HL-60/S4 (cell line): Measurements from ENCODE around the gene NHLH1.
"Not testable (repeated sequence)": the region's sequence is repeated elsewhere in the genome, so short reads cannot be mapped to it uniquely, and the experiment has no call there.

Experiments used
- in situ Hi-C: fragments of 300-500 bp; cut with MboI; formaldehyde crosslinking; loops from 2 replicates; pipeline ENCODE4 v1.14.3; 2022; ENCODE audit warnings: low sequenced_read_pairs

NHLH1 gene

DNA sequence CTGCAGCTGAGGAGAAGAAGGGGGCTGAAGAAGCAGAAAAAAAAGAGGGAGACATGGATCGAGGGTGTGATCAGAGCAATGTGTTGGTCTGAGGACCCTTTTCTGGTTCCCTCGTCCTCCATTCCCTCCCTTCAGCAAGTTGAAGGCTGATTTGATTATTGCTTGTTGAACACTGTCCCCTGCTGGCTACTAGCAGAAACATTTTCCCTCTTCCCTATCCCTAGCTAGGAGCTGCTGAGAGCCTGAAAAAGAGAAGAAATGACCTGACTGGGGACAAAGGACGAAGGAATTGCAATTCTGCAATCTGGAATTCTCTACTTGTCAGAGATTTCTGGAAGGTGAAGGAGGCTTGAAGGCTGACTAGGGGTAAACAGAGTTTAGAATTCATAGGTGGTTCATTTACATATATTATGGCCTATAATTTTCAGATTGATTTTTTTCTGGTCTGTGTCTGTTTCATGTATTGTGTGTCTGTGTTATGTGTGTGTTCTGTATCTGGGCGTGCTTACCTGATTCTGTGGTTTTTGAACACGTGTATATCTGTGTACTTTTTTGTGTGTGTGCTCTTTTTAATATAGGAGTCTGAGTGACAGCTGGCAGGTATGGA, 9.8 kb downstream of the NHLH1 start:
- in situ Hi-C loops: loop anchor here (10.0 kb wide), 1 partner anchor 282 kb away; the partner anchor contains the start of gene IGSF8

DNA sequence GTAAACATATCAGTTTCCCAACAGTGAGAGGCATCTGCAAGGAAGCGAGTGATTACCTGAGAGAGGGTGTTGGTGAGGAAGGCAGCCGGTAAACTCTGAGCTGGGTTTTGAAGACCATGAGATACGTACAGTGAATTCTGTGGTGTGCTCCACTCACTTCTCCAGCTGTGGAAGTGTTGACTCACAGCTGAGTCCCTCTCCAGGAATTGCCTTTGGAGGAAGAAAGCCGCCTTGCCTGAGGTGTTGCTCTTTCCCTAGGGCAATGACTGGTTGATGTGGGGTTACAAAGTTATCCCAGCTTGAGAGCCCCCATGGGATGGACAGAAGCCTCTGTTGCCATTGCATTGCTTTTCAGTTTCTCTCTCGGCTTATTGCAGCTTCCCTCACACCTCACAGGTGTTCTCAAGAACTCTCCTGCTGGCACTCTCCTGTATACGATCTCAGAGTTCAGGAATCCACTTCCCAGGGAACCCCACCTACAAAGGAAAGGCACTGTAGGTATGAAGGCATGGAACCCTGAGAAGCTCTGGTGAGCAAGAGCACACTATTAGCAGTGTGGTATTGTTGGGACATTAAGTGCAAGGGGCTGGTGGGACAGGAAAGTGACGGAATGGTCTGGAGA, 10.8 kb downstream of the NHLH1 start:
- in situ Hi-C loops: loop anchor here (10.0 kb wide), 1 partner anchor 283 kb away; the partner anchor contains the start of gene IGSF8

DNA sequence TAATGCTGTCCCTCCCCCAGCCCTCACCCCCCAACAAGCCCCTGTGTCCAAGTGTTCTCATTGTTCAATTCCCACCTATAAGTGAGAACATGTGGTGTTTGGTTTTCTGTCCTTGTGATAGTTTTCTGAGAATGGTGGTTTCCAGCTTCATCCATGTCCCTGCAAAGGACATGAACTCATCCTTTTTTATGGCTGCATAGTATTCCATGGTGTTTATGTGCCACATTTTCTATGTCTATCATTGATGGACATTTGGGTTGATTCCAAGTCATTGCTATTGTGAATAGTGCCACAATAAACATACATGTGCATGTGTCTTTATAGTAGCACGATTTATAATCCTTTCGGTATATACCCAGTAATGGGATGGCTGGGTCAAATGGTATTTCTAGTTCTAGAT, 17.9 kb downstream of the NHLH1 start:
- in situ Hi-C loops: not testable (repeated sequence)

DNA sequence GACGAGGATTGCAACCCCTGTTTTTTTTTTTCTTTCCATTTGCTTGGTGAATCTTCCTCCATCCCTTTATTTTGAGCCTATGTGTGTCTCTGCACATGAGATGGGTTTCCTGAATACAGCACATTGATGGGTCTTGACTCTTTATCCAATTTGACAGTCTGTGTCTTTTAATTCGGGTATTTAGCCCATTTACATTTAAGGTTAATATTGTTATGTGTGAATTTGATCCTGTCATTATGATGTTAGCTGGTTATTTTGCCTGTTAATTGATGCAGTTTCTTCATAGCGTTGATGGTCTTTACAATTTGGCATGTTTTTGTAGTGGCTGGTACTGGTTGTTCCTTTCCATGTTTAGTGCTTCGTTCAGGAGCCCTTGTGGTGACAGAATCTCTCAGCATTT, 21.5 kb downstream of the NHLH1 start:
- in situ Hi-C loops: not testable (repeated sequence)

DNA sequence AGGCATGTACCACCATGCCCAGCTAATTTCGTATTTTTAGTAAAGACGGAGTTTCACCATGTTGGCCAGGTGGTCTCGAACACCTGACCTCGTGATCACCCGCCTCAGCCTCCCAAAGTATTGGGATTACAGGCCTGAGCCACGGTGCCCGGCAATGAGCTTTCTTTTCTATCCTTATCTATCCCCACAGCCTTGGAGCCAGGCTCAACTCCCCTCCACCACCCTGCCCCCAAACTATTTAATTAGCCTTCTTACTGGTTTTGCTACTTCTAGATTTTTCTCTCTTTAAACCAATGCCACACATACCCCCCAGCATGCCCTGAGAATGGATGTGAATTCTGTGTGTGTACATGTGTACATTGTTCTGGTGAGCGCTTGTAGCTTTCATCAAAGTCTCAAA, 27.8 kb downstream of the NHLH1 start:
- in situ Hi-C loops: no loop called here

DNA sequence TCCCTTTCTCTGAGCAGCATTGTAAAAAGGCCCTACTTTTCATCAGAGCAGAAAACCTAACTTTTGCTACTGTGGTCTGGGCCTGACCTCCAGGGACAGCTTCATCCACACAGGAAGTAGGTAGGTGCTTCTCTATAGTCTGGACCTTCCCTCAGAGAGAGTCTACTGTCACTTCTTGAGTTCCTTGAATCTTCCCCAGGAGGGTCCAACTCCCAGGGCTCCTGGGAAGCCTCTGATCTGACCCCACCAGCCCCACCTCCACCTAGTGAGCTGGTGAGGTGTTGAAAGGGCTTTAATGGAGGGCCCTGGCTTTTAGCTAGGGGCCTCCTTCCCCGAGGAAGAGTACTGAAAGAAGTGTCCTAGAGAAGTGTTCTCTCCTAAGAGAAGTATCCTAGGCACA, 30.8 kb downstream of the NHLH1 start:
- in situ Hi-C loops: no loop called here

DNA sequence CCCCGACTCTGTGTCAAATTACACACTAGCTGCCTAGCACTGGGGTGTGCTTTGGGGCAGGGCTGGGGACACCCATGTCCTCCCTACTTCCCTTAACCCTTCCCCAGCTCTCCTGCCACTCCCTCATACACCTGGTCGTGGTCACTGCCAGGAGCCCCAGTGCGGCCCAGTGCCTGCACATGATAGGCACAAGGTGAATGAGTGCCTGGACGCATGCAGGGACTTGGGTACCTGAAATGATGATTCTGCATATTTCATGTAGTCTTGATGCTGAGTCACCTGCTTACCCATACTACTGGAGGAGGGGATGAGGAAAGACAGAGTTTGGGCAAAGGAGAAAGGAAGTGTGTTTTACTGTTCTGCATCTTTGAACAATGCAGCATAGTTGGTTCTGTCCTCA, 32.0 kb downstream of the NHLH1 start:
- in situ Hi-C loops: no loop called here

DNA sequence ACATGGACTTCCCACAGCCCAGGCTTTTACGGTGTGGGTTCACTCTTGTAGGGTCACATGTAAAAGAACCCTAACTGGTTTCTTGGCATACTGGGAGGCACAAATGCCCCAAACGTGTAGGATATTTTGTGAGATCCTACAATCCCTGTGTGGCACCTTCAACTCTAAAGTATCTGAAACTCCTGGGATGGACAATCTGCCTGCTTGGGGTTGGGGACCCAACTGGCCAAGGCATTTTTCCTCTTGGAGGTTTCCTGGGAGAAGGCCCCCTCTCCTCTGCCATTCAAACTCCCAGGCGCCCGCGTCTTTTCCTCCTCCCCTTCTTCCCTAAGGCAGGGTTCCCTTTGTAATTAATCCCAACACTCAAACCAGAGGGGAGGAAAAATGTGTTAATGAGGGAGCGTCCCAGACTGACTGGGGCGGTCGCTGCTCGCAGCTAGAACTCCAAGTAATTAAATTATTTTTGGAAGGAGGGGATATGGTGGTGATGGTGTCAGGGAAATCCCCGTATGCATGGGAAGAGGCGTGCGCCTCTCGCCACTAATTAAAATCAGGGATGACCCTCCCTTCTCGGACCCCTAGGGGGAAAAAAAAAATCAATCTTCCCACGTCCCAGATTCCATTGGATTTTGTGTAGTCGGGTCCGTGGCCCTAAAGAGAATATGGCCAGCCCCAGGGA, 32.8 kb downstream of the NHLH1 start:
- in situ Hi-C loops: no loop called here

DNA sequence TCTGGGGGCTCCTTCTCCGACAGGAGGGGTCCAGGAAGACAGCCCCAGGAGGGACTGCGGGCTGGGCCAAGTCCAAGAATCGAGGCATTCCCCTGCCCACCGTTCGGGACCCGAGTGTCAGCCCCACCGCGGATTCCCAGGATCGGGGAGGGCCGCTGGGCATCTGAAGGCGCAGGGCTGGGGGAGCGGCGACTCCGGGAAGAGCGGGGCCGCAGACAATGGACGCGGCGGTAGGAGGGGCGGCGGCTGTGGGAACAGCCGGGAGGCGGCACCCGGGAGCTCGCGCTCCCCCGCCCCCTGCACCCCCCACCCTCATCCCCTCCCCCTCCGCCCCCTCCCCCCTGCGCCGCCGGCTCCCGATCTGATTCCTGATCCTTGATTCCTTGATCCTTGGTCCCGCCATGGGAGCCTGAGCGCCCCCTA, 33.4 kb downstream of the NHLH1 start, which contains the start of gene VANGL2:
Gene VANGL2, plus strand, starts transcription at position 342 of the 423 bp plus-strand sequence. CDS start 15,274 bp downstream, outside the sequence.
- in situ Hi-C loops: no loop called here

DNA sequence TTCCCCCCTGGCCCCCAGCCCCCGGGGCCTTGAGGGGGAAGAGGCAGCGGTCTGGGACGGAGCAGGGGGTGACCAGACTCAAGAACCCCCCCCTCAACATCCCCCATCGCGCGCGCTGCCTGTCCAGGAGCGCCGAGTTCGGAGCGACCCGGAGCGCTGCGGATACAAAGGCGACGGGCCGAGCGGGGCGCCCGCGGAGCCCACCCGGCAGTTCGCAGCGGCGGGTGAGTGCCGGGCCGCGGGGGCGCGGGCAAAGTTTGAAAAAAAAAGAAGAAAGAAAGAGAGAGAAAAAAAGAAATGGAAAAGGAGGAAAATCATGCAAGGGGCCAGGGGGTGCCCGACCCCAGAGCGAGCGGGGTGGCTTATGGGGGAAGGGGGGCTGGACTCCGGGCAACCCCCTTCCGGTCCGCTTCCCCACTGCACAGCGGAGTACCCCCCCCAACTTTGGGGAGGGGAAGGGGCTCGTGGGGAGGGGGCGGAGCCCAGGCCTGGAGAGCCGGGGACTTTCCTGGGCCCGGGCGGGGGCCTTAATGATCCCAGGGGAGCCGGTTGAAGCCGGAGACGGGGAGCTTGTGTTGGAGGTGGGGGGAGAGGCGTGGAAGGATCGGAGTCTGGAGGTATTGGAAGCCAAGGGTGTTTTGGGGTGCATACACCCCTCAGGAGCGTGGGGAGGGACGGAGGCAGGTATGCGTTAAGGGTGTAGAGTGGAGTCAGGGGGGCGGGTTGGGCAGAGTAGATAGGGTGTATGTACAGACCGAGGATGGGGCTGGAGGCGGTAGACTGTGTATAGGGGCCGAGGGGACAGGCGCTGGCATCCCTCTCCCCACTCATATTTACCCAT, 34.0 kb downstream of the NHLH1 start:
- in situ Hi-C loops: no loop called here

DNA sequence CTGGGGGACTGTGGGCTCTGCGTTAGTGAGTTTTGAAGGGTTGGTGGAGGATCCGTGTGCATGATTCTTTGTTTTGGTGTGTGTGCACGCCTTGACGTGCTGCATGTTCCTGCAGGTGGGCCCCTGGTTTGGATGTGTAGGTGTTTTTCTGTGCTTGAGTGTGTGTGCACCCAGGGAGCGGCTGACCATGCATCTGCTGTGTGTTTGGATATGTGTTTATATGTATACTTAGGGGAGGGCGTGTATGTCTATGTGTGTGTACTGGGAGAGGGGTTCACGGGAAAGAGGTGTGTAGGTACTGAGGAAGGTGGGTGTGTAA, 34.6 kb downstream of the NHLH1 start:
- in situ Hi-C loops: no loop called here

DNA sequence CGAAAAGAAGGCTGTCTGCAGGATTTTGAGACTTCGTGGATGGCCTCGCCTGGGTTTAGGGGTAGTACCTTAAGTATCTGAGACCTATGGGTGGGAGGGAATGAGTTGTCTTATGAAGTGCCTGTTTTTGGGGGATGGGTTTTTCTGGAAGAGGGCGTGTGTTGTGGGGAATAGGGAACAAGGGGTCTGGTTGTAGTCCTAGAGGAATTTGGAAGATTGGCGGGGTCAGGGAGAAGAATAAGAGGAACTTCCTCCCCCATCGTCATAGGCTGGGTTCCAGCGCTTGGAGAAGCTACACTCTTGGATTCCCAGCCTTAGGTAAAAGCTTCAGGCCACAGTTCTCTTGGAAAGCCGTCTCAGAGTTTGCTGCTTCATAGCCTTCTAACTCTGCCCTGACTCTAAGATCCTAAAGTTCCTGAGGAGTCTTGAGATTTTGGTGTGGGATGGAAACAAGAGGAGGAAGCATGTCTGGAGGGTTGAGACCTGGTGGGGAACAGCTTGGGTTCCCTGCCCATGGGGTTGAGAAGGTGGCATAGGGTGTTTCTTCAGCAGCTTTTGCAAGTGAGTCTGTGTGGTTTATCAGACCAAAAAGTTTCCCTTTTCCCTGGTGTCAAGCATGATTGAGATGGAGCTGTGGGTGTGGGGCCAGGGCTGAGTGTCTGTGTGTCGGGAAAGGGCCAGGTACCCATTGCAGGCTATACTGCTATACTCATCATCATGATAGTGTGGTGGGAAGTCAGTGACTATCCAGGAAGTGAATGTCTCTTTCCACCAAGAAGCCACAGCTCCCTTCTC, 35.3 kb downstream of the NHLH1 start:
- in situ Hi-C loops: no loop called here

DNA sequence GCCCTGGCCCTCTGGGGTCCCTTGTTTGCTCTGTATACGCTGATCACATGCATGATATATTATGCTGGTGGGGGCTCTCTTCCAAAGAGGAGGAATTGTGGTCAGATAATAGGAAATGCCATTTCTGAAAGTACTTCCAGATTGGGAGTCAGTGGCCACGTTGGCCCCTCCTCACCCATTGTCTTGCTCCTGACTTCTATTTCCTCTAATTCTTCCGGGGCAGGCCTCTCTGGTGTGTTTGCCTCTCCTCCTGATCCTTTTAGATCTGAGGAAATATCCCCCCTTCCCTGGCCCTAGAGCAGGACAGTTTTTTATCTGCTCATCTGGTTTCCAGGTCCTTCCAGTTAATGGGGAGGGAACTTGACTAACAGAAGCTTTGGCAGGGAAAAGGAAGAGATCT, 36.4 kb downstream of the NHLH1 start:
- in situ Hi-C loops: no loop called here

DNA sequence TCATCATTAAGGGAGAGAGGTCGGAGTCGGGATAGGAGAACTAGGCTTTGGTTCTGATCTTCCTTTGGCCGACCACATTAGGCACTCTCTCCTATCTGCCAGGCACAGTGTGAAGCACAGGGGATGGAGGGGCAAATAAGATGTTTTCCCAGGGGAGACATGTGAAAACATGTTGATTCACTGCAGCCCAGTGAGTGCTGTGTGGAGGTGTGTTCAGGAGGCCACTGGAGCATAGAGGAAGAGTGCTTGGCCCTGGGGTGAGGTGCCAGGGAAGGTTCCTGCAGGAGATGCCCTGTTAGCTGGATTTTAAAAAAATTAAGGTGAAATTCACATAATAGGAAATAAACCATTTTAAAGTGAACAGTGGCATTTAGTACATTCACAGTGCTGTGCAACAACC, 37.2 kb downstream of the NHLH1 start:
- in situ Hi-C loops: no loop called here

DNA sequence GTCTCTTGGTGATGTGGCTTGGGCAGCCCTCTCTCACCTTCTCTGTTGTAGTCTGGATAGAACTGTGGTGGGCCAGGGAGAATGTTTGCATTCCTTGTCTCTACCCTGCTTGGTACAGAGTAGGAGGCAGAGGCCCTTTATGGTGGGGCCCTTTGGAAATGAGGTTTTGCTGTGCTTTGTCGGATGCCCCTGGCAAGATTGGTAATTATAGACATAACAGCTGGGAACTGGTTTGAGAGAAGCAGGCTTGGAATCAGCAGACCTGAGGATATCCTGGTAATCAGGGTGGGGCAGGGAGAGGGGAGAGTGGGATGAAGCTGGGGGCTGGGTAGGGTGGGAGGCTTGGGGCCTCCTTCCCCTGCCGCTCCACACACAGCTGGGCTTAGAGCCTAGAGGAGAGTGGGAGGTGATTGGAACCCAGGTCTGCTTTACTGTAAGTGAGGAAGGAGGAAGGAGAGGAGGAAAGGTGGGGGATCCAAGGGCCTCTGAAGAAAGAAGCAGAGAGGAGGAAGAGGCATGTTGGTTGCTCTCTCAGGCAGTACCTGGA, 38.5 kb downstream of the NHLH1 start:
- in situ Hi-C loops: no loop called here

DNA sequence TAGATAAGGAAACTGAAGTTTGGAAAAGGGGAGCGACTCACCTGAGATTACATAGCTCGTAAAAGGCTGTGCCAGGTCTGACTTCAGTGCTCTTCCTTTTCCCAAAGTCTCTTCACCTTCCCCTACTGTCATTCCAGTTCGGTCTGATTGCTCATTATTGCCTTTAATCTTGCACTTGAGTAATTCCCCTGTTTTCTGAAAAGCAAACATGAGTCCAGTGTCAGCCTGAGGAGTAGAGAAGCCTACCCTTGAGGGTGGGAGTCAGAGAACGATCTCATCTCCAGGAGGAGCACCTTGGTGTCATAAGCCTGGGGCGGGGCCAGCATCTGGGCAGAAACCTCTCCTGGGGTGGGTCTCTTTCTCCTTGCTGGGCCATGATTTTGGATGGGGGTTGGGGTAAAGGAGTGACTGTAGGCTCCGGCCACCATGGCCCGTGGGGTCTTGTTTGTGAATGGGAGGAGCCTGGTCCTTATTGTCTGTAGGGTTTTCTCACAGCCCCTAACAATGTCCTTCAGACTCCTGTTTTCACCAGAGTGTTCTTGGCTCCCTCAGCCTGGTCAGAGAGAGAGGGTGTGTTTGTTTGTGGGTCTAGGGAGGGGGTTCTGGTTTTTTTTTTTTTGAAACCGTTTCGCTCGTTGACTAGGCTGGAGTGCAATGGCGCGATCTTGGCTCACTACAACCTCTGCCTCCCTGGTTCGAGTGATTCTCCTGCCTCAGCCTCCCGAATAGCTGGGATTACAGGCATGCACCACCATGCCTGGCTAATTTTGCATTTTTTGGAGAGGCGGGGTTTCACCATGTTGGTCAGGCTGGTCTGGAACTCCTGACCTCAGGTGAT, 39.5 kb downstream of the NHLH1 start:
- in situ Hi-C loops: no loop called here

DNA sequence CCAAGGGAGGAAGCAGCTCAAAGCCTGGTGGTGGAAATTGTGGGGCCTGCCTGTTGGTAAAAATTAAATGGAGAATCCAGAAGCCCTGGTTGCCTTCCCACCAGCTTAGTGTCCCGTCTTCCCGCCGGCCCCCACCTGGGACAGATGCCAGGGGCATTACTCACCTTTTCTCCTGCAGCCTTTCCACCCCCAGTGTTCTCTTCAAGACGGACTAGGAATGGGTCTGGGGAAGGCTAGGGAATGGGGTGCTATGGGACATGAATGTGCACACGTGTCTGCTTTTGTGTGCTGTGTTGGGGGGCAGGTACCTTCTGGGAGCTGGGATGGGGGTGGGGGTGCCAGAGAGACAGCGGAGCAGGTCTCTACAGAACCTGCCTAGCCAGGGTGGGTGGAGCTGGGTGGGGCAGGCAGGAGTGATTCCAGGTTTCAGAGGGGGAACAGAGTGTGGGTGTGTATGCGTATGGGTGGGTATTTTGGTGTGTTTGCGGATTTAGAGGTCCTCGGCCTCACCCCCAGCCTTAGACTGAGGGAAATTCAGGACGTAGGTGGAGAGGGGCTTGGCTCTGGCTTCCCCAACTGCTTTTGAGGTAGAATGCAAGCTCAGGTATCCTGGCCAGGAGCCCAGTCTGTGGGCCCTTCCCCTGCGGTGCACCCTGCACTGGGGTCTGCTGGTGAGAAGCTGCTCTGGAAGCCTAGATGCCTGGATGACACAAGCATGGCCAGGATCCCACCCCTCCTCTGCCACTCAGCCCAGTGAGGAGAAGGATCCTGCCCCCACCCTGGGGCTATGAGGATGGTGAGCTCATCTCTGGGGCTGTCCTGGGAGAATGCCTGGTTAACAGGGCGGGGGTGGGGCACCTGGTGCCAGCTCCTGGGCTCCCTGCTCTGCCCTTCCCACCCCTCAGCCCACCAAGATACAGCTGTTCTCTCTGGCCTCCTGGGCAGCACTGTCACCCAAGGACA, 41.2 kb downstream of the NHLH1 start:
- in situ Hi-C loops: no loop called here

DNA sequence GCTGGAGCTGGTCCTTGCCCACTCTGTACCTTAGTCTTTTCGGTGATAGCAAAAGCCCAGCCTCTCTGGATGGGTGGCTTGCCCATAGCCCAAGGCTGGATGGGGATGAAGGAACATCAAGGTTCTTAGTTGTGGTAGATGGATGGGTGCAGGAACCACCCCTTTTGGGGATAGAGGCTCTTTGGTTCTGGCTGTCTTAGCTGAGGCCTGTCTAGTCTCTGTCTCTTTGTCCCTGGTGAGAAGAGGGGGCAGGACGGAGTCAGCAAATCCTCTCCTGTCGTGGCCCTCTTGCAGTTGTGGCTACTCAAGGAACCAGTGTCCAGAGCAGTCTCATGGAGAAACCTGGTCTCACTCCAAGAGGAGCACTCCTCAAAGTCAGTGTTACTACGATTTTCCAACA, 42.0 kb downstream of the NHLH1 start:
- in situ Hi-C loops: no loop called here
